K562 (cell line): ENCODE data around the gene DNAH9. TPM values are rescaled to one million over a fixed set of nuclear protein-coding genes. Genes with fewer than 3 reads are reported as not detected.
A peak's percentile ranks its signal among the peaks of the same experiment; 100 is the strongest.

Experiments used
- ATF2 ChIP-seq: sonication (generic); formaldehyde crosslinking; IDR thresholded peaks from 2 replicates; pipeline ENCODE4 v1.8.1; 2022; ENCODE audit warnings: missing genetic modification reagents
- EP300 ChIP-seq: IDR thresholded peaks from 2 replicates; pipeline ENCODE4 v1.6.1; 2012; ENCODE audit warnings: low read length, improper control_type of control experiment
- FUS ChIP-seq: fragments of 200-400 bp; formaldehyde crosslinking; optimal IDR thresholded peaks from 2 replicates; pipeline ENCODE3; 2017; ENCODE audit warnings: low read depth, low read length
- GTF2A2 ChIP-seq: IDR thresholded peaks from 2 replicates; pipeline ENCODE4 v1.6.1; 2016; ENCODE audit warnings: mild to moderate bottlenecking, missing genetic modification characterization, missing compliant biosample characterization
- MECOM ChIP-seq: fragments of 250-450 bp; sonication (Bioruptor Pico); IDR thresholded peaks from 2 replicates; pipeline ENCODE4 v1.8.0; 2022; ENCODE audit warnings: inconsistent platforms
- MIER1 ChIP-seq: fragments of 450-650 bp; IDR thresholded peaks from 2 replicates; pipeline ENCODE4 v1.6.1; 2016; ENCODE audit warnings: antibody characterized with exemption, mild to moderate bottlenecking, low read depth
- NCOA2 ChIP-seq, 2 experiments: fragments of 450-650 bp; IDR thresholded peaks; 2 replicates each; pipeline ENCODE4 v1.6.1; 2018; ENCODE audit warnings: mild to moderate bottlenecking in 2 of 2, moderate library complexity in 1 of 2; ENCODE audit not compliant: partially characterized antibody in 2 of 2
- RBBP5 ChIP-seq: fragments of 200-600 bp; sonication (generic); IDR thresholded peaks from 2 replicates; pipeline ENCODE4 v1.6.1; 2012; ENCODE audit warnings: borderline replicate concordance, mild to moderate bottlenecking, low read length, control low read depth, inconsistent platforms; ENCODE audit not compliant: insufficient read depth, poor library complexity, severe bottlenecking
- SMAD2 ChIP-seq: fragments of 150-350 bp; IDR thresholded peaks from 2 replicates; pipeline ENCODE4 v1.6.1; 2014; ENCODE audit warnings: low read depth, mild to moderate bottlenecking, low read length
- SREBF1 ChIP-seq: fragments of 150-350 bp; IDR thresholded peaks from 2 replicates; pipeline ENCODE4 v1.6.1; 2014; ENCODE audit warnings: antibody characterized with exemption, low read depth, low read length, borderline replicate concordance
- TRIM28 ChIP-seq: fragments of 450-650 bp; IDR thresholded peaks from 2 replicates; pipeline ENCODE4 v1.6.1; 2017
- polyA plus RNA-seq, 8 experiments: library from polyadenylated mRNA; depleted of rRNA in 4 of 8; stranded (reverse) in 5 of 8; unstranded in 3 of 8; fragments of >200 nt; fragmentation: Nextera tagmentation in 2 of 8; fragmentation: Illumina TruSeq in 1 of 8; extraction: Ambion mirVana in 2 of 8; extraction: Trizol in 1 of 8; gene quantifications; 2 replicates each; pipeline versions ENCODE4 v1.2.1 to v1.2.3, GENCODE V29; 2011 to 2014; ENCODE audit warnings: inconsistent platforms in 1 of 8, missing spikeins in 1 of 8
- total RNA-seq, 7 experiments: library from RNA; depleted of rRNA in 6 of 7; stranded (reverse); fragments of >200 nt in 6 of 7; fragmentation: Illumina TruSeq in 2 of 7; extraction: Trizol in 2 of 7; gene quantifications; 2 replicates each; pipeline versions ENCODE4 v1.2.1 to v1.2.3, GENCODE V29; 2011 to 2021; ENCODE audit warnings: low replicate concordance in 1 of 7
- TF ChIP-seq, protein P1 (sequence below): fragments of 450-650 bp; IDR thresholded peaks from 2 replicates; pipeline ENCODE4 v1.6.1; 2016; ENCODE audit warnings: borderline replicate concordance
- TF ChIP-seq, protein P2 (sequence below): IDR thresholded peaks from 2 replicates; pipeline ENCODE4 v1.6.1; 2011; ENCODE audit warnings: borderline replicate concordance, low read depth, mild to moderate bottlenecking, moderate library complexity, low read length; ENCODE audit not compliant: insufficient read depth, poor library complexity, severe bottlenecking
- TF ChIP-seq, protein P3 (sequence below), 2 experiments: fragments of 150-350 bp in 1 of 2; IDR thresholded peaks; 2 replicates each; pipeline ENCODE4 v1.6.1; 2012 to 2016; ENCODE audit warnings: low read depth in 2 of 2, low read length in 2 of 2, mild to moderate bottlenecking in 1 of 2, moderate library complexity in 1 of 2
- TF ChIP-seq, protein P4 (sequence below): fragments of 450-650 bp; IDR thresholded peaks from 2 replicates; pipeline ENCODE4 v1.6.1; 2014; ENCODE audit warnings: low read depth, mild to moderate bottlenecking, moderate library complexity, borderline replicate concordance

DNAH9 gene
- total and polyA plus RNA-seq, 9 of the 15 experiments (the other 6 are each of a cell fraction or from before 2014, with no cell fraction given) = not detected

- TF ChIP-seq SREBF1 (no peak), FUS (no peak), MECOM (CRISPR knock-in tag) (peak; percentile 82), SMAD2 (no peak), TRIM28 (no peak), NCOA2 (IDR thresholded peaks at IDR 0.05; ENCODE audit: partially characterized antibody in 2 of 2) (peak; percentile 75 to 86), EP300 (peak; percentile 99), GTF2A2 (tag) (no peak), RBBP5 (no peak), MIER1 (no peak), ATF2 (CRISPR knock-in tag) (no peak)
- TF ChIP-seq, protein P1, sequence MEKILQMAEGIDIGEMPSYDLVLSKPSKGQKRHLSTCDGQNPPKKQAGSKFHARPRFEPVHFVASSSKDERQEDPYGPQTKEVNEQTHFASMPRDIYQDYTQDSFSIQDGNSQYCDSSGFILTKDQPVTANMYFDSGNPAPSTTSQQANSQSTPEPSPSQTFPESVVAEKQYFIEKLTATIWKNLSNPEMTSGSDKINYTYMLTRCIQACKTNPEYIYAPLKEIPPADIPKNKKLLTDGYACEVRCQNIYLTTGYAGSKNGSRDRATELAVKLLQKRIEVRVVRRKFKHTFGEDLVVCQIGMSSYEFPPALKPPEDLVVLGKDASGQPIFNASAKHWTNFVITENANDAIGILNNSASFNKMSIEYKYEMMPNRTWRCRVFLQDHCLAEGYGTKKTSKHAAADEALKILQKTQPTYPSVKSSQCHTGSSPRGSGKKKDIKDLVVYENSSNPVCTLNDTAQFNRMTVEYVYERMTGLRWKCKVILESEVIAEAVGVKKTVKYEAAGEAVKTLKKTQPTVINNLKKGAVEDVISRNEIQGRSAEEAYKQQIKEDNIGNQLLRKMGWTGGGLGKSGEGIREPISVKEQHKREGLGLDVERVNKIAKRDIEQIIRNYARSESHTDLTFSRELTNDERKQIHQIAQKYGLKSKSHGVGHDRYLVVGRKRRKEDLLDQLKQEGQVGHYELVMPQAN = no peak
- TF ChIP-seq, protein P2, sequence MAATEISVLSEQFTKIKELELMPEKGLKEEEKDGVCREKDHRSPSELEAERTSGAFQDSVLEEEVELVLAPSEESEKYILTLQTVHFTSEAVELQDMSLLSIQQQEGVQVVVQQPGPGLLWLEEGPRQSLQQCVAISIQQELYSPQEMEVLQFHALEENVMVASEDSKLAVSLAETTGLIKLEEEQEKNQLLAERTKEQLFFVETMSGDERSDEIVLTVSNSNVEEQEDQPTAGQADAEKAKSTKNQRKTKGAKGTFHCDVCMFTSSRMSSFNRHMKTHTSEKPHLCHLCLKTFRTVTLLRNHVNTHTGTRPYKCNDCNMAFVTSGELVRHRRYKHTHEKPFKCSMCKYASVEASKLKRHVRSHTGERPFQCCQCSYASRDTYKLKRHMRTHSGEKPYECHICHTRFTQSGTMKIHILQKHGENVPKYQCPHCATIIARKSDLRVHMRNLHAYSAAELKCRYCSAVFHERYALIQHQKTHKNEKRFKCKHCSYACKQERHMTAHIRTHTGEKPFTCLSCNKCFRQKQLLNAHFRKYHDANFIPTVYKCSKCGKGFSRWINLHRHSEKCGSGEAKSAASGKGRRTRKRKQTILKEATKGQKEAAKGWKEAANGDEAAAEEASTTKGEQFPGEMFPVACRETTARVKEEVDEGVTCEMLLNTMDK = no peak
- TF ChIP-seq, protein P3, sequence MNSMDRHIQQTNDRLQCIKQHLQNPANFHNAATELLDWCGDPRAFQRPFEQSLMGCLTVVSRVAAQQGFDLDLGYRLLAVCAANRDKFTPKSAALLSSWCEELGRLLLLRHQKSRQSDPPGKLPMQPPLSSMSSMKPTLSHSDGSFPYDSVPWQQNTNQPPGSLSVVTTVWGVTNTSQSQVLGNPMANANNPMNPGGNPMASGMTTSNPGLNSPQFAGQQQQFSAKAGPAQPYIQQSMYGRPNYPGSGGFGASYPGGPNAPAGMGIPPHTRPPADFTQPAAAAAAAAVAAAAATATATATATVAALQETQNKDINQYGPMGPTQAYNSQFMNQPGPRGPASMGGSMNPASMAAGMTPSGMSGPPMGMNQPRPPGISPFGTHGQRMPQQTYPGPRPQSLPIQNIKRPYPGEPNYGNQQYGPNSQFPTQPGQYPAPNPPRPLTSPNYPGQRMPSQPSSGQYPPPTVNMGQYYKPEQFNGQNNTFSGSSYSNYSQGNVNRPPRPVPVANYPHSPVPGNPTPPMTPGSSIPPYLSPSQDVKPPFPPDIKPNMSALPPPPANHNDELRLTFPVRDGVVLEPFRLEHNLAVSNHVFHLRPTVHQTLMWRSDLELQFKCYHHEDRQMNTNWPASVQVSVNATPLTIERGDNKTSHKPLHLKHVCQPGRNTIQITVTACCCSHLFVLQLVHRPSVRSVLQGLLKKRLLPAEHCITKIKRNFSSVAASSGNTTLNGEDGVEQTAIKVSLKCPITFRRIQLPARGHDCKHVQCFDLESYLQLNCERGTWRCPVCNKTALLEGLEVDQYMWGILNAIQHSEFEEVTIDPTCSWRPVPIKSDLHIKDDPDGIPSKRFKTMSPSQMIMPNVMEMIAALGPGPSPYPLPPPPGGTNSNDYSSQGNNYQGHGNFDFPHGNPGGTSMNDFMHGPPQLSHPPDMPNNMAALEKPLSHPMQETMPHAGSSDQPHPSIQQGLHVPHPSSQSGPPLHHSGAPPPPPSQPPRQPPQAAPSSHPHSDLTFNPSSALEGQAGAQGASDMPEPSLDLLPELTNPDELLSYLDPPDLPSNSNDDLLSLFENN (IDR thresholded peaks at IDR 0.05; ENCODE audit: low read depth in 2 of 2, low read length in 2 of 2) = peak in 1 of 2 experiments; percentile 99; a peak in 2 of 4 replicates
- TF ChIP-seq, protein P4, sequence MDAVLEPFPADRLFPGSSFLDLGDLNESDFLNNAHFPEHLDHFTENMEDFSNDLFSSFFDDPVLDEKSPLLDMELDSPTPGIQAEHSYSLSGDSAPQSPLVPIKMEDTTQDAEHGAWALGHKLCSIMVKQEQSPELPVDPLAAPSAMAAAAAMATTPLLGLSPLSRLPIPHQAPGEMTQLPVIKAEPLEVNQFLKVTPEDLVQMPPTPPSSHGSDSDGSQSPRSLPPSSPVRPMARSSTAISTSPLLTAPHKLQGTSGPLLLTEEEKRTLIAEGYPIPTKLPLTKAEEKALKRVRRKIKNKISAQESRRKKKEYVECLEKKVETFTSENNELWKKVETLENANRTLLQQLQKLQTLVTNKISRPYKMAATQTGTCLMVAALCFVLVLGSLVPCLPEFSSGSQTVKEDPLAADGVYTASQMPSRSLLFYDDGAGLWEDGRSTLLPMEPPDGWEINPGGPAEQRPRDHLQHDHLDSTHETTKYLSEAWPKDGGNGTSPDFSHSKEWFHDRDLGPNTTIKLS = no peak; the same call in 1 of the 2 replicates
Measured at GRCh38 chr17:11908711-11909146, 310.5 kb downstream of the DNAH9 start (continued).
